IPS DF 6.9 (cell line): ENCODE data around the gene RALA.

Source experiments
- DNase-seq: peaks from one replicate; pipeline ENCODE4 v3.0.0-alpha.2; 2013; ENCODE audit warnings: low read depth, low spot score
- H3K27ac ChIP-seq: one replicate; pipeline ENCODE4 v1.5.1; 2013; ENCODE audit warnings: low read length, control low read depth
- H3K27me3 ChIP-seq: 2 replicates; pipeline ENCODE4 v1.6.1; 2013; ENCODE audit warnings: mild to moderate bottlenecking, low read length; ENCODE audit not compliant: control insufficient read depth, insufficient read depth
- H3K36me3 ChIP-seq: 2 replicates; pipeline ENCODE4 v1.6.1; 2013; ENCODE audit warnings: low read length; ENCODE audit not compliant: control insufficient read depth, insufficient read depth
- H3K4me1 ChIP-seq: 2 replicates; pipeline ENCODE4 v1.6.1; 2013; ENCODE audit warnings: low read length; ENCODE audit not compliant: control insufficient read depth, insufficient read depth
- H3K4me3 ChIP-seq: 2 replicates; pipeline ENCODE4 v1.5.1; 2013; ENCODE audit warnings: mild to moderate bottlenecking, low read length
- H3K9me3 ChIP-seq: 2 replicates; pipeline ENCODE4 v1.6.1; 2013; ENCODE audit warnings: low read length, inconsistent platforms; ENCODE audit not compliant: control insufficient read depth, insufficient read depth
- WGBS: extraction: QIAGEN DNeasy Blood & Tissue Kit; methylation state at CpG from one replicate; pipeline ENCODE4 v1.1.7; 2013; ENCODE audit warnings: mixed read lengths, missing lambda C conversion rate; ENCODE audit not compliant: insufficient read length, insufficient coverage; 5-methylcytosine and 5-hydroxymethylcytosine counted together

Gene RALA

GRCh38 chr7:39623047-39623731, at the start of gene RALA:
Gene RALA, plus strand, starts transcription at chr7:39623572. Its CDS starts 63,096 bp downstream, at chr7:39686668.
- no peaks in the 10 kb centered on the region for H3K36me3 ChIP-seq
- H3K27ac ChIP-seq = no peak within 1 kb of the TSS
- WGBS = no CpG with 5 or more reads among the region's 56 CpGs
- H3K9me3 ChIP-seq = no peaks in the 10 kb centered on the region
- no peaks in the 10 kb centered on the region for H3K27me3 ChIP-seq
- peak within 1 kb of the TSS; percentile 56 for H3K4me3 ChIP-seq
- DNase-seq = no peak
- H3K4me1 ChIP-seq = peaks cover 3% of the 10 kb centered on the region; the same call in 1 of the 2 replicates

GRCh38 chr7:39574673-39575349, 48.6 kb upstream of the RALA start:
- Histone ChIP-seq H3K4me1 (no peaks in the 10 kb centered on the region), H3K27ac (no peak overlapping the region), H3K4me3 (no peak overlapping the region), H3K9me3 (no peaks in the 10 kb centered on the region), H3K27me3 (no peaks in the 10 kb centered on the region), H3K36me3 (peaks cover 2% of the 10 kb centered on the region; the same call in 1 of the 2 replicates)
- no CpG with 5 or more reads among the region's 2 CpGs for whole genome bisulfite sequencing
- DNase-seq = no peak

DNA sequence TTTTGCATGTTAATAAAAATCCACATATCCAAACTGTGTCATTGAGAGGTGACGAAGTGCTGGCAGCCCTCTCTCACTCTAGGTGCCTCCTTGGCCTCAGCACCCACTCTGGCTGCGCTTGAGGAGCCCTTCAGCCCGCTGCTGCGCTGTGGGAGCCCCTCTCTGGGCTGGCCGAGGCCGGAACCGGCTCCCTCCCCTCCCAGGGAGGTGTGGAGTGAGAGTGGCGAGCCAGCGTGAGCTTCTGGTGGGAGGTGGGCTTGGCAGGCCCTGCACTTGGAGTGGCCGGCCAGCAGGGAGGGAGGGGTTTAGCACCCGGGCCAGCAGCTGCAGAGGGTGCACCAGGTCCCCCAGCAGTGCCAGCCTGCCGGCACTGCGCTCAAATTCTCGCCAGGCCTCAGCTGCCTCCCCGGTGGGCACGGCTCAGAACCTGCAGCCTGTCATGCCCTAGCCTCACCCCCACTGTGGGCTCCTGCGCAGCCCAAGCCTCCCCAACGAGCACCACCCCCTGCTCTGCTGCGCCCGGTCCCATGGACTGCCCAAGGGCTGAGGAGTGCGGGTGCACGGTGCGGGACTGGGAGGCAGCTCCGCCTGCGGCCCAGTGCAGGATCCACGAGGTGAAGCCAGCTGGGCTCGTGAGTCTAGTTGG, 46.0 kb upstream of the RALA start:
- Histone ChIP-seq H3K4me1 (no peaks in the 10 kb centered on the region), H3K36me3 (peaks cover 2% of the 10 kb centered on the region; the same call in 1 of the 2 replicates), H3K4me3 (no peak overlapping the region), H3K9me3 (no peaks in the 10 kb centered on the region), H3K27me3 (no peaks in the 10 kb centered on the region), H3K27ac (no peak overlapping the region)
- no peak for DNase-seq
- WGBS = no CpG with 5 or more reads among the region's 27 CpGs

- no CpG with 5 or more reads among the region's 8 CpGs for WGBS
- H3K4me1 ChIP-seq = no peaks in the 10 kb centered on the region
- no peaks in the 10 kb centered on the region for H3K27me3 ChIP-seq
- no peak overlapping the region for H3K4me3 ChIP-seq
- H3K36me3 ChIP-seq = peaks cover 2% of the 10 kb centered on the region; the same call in 1 of the 2 replicates
- H3K27ac ChIP-seq = no peak overlapping the region
- H3K9me3 ChIP-seq = no peaks in the 10 kb centered on the region
- peak; percentile 92 for DNase-seq
Measured at GRCh38 chr7:39580149-39580874, 43.1 kb upstream of the RALA start.

DNA sequence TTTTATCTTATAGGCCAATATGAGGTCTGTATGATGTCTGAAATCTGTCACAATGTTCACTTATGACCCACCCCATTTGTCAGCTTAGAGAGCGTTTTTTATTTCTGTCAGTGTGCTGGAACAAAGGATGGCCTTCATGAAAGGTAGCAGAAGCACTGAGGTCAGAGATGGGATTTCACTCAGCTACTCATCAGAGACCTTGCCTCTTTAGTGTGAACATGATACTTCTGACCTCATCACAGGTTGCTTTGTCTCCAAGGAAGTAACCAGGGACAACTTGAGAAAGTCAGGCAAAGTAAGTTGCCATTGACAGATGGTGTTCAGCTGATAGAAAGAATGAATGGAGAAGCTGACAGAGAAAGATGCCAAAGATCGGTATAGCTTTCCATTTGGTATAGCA, 40.8 kb upstream of the RALA start:
- Histone ChIP-seq H3K27ac (no peak overlapping the region), H3K36me3 (no peaks in the 10 kb centered on the region), H3K4me3 (no peak overlapping the region), H3K9me3 (no peaks in the 10 kb centered on the region), H3K27me3 (no peaks in the 10 kb centered on the region), H3K4me1 (no peaks in the 10 kb centered on the region)
- no CpG with 5 or more reads among the region's 2 CpGs for WGBS
- DNase-seq = no peak

GRCh38 chr7:39583539-39583938, 39.8 kb upstream of the RALA start:
- WGBS = no CpG with 5 or more reads among the region's 2 CpGs
- Histone ChIP-seq H3K36me3 (no peaks in the 10 kb centered on the region), H3K27me3 (no peaks in the 10 kb centered on the region), H3K27ac (no peak overlapping the region), H3K9me3 (no peaks in the 10 kb centered on the region), H3K4me3 (no peak overlapping the region), H3K4me1 (no peaks in the 10 kb centered on the region)
- no peak for DNase-seq

GRCh38 chr7:39587393-39587792, 36.0 kb upstream of the RALA start:
- Histone ChIP-seq H3K9me3 (no peaks in the 10 kb centered on the region), H3K4me1 (no peaks in the 10 kb centered on the region), H3K4me3 (no peak overlapping the region), H3K27me3 (no peaks in the 10 kb centered on the region), H3K36me3 (no peaks in the 10 kb centered on the region), H3K27ac (no peak overlapping the region)
- DNase-seq = no peak

DNA sequence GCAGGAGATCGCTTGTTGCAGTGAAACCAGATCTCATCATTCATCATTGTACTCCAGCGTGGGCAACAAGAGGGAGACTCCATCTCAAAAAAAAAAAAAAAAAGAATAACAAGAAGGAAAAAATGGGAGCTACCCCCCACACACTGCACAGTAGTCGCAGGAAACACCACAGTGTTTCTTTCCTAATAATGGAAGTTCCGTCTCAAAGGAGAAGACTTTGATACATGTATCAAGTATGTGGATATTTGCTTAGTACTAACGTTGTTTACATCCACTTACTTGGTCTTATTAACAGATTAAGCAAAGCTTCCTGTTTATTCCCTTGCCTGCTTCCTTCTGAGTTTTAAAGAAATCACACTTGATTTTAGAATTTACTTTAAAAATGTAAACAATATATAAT, 35.0 kb upstream of the RALA start:
- DNase-seq = no peak
- H3K4me3 ChIP-seq = no peak overlapping the region
- no peaks in the 10 kb centered on the region for H3K9me3 ChIP-seq
- no peaks in the 10 kb centered on the region for H3K27me3 ChIP-seq
- H3K27ac ChIP-seq = no peak overlapping the region
- no CpG with 5 or more reads among the region's 5 CpGs for WGBS
- H3K4me1 ChIP-seq = no peaks in the 10 kb centered on the region
- H3K36me3 ChIP-seq = no peaks in the 10 kb centered on the region

- peak; percentile 18 for DNase-seq
- no peaks in the 10 kb centered on the region for H3K9me3 ChIP-seq
- no CpG with 5 or more reads among the region's 7 CpGs for WGBS
- no peaks in the 10 kb centered on the region for H3K27me3 ChIP-seq
- no peak overlapping the region for H3K4me3 ChIP-seq
- no peaks in the 10 kb centered on the region for H3K4me1 ChIP-seq
- no peaks in the 10 kb centered on the region for H3K36me3 ChIP-seq
- H3K27ac ChIP-seq = no peak overlapping the region
Measured at GRCh38 chr7:39589323-39590111, 33.9 kb upstream of the RALA start.

GRCh38 chr7:39592586-39592985, 30.8 kb upstream of the RALA start:
- Histone ChIP-seq H3K9me3 (no peaks in the 10 kb centered on the region), H3K27ac (no peak overlapping the region), H3K4me3 (no peak overlapping the region), H3K4me1 (no peaks in the 10 kb centered on the region), H3K36me3 (no peaks in the 10 kb centered on the region), H3K27me3 (no peaks in the 10 kb centered on the region)
- no peak for DNase-seq
- no CpG with 5 or more reads among the region's 2 CpGs for WGBS
